ENCODE data around the gene IL18. TPM values are rescaled to one million over a fixed set of nuclear protein-coding genes. Genes with fewer than 3 reads are reported as not detected.

The IL18 gene
- total and polyA plus RNA-seq, 2 experiments from 2014 or later, result 0.28 to 1.7 TPM

DNA sequence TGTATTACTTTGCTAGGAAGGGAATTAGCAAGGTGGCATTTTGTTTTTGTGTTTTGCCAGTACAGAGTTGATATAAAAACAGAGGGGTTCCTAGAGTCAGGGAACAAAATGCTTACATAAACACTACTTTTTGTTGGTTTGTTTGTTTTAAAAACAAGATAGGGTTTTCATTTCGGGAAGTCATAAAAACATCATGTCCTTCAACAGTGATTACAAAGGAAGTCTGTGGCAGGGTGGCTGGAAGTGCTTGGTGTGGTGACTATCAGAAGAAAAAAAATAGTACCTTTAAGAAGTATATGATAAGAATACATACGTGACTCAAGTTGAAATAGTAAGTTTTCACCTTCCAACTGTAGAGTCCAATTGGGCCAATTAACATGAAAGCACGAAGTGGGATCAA, 1.2 kb upstream of the IL18 start:
- H3F3A ChIP-seq (replicated peaks; ENCODE audit: low read depth), result no peaks in the 10 kb centered on the region
- no peaks in the 10 kb centered on the region for H4K20me1 ChIP-seq (replicated peaks; ENCODE audit: insufficient read depth)
- Mint-ChIP-seq H3K36me3 (ENCODE audit: low read depth) (no peaks in the 10 kb centered on the region), H3K27me3 (ENCODE audit: insufficient read depth, low read depth, poor library complexity) (peaks cover 7% of the 10 kb centered on the region), H3K9me3 (no peaks in the 10 kb centered on the region), H3K4me1 (peaks cover 7% of the 10 kb centered on the region), H3K4me3 (no peak overlapping the region), H3K27ac (no peak overlapping the region)
- no peak overlapping the region for H3K27ac ChIP-seq (ENCODE audit: low read depth)
- no peak overlapping the region for H2AFZ ChIP-seq
- H3K4me3 ChIP-seq, result no peak overlapping the region
- no peaks in the 10 kb centered on the region for H3K9me2 ChIP-seq (ENCODE audit: insufficient read depth)
- H3K27me3 ChIP-seq (ENCODE audit: insufficient read depth), result no peaks in the 10 kb centered on the region
- no peak for ATAC-seq
- DNase-seq (ENCODE audit: low spot score), result no peak
- no peaks in the 10 kb centered on the region for H3K36me3 ChIP-seq (ENCODE audit: insufficient read depth)
- H3K4me1 ChIP-seq (ENCODE audit: insufficient read depth), result no peaks in the 10 kb centered on the region
- no peaks in the 10 kb centered on the region for H3K79me2 ChIP-seq (replicated peaks; ENCODE audit: insufficient read depth)
- no peak overlapping the region for H3K4me2 ChIP-seq
- TF ChIP-seq POLR2AphosphoS5 (IDR thresholded peaks at IDR 0.05; ENCODE audit: low read depth) (no peak), ZNF331 (CRISPR knock-in tag; IDR thresholded peaks at IDR 0.05; ENCODE audit: low read depth) (no peak), STAT1 (IDR thresholded peaks at IDR 0.05; ENCODE audit: unreplicated experiment) (no peak), ZNF114 (CRISPR knock-in tag; IDR thresholded peaks at IDR 0.05) (no peak), EZH2 (IDR thresholded peaks at IDR 0.05; ENCODE audit: low read depth, unreplicated experiment) (no peak), EZH2phosphoT487 (IDR thresholded peaks at IDR 0.05; ENCODE audit: unreplicated experiment) (no peak), JUNB (IDR thresholded peaks at IDR 0.05; ENCODE audit: unreplicated experiment) (no peak), CREB1 (CRISPR knock-in tag; IDR thresholded peaks at IDR 0.05; ENCODE audit: low read depth) (no peak), NANOG (IDR thresholded peaks at IDR 0.05; ENCODE audit: borderline replicate concordance) (no peak)
- TF ChIP-seq, protein P1, sequence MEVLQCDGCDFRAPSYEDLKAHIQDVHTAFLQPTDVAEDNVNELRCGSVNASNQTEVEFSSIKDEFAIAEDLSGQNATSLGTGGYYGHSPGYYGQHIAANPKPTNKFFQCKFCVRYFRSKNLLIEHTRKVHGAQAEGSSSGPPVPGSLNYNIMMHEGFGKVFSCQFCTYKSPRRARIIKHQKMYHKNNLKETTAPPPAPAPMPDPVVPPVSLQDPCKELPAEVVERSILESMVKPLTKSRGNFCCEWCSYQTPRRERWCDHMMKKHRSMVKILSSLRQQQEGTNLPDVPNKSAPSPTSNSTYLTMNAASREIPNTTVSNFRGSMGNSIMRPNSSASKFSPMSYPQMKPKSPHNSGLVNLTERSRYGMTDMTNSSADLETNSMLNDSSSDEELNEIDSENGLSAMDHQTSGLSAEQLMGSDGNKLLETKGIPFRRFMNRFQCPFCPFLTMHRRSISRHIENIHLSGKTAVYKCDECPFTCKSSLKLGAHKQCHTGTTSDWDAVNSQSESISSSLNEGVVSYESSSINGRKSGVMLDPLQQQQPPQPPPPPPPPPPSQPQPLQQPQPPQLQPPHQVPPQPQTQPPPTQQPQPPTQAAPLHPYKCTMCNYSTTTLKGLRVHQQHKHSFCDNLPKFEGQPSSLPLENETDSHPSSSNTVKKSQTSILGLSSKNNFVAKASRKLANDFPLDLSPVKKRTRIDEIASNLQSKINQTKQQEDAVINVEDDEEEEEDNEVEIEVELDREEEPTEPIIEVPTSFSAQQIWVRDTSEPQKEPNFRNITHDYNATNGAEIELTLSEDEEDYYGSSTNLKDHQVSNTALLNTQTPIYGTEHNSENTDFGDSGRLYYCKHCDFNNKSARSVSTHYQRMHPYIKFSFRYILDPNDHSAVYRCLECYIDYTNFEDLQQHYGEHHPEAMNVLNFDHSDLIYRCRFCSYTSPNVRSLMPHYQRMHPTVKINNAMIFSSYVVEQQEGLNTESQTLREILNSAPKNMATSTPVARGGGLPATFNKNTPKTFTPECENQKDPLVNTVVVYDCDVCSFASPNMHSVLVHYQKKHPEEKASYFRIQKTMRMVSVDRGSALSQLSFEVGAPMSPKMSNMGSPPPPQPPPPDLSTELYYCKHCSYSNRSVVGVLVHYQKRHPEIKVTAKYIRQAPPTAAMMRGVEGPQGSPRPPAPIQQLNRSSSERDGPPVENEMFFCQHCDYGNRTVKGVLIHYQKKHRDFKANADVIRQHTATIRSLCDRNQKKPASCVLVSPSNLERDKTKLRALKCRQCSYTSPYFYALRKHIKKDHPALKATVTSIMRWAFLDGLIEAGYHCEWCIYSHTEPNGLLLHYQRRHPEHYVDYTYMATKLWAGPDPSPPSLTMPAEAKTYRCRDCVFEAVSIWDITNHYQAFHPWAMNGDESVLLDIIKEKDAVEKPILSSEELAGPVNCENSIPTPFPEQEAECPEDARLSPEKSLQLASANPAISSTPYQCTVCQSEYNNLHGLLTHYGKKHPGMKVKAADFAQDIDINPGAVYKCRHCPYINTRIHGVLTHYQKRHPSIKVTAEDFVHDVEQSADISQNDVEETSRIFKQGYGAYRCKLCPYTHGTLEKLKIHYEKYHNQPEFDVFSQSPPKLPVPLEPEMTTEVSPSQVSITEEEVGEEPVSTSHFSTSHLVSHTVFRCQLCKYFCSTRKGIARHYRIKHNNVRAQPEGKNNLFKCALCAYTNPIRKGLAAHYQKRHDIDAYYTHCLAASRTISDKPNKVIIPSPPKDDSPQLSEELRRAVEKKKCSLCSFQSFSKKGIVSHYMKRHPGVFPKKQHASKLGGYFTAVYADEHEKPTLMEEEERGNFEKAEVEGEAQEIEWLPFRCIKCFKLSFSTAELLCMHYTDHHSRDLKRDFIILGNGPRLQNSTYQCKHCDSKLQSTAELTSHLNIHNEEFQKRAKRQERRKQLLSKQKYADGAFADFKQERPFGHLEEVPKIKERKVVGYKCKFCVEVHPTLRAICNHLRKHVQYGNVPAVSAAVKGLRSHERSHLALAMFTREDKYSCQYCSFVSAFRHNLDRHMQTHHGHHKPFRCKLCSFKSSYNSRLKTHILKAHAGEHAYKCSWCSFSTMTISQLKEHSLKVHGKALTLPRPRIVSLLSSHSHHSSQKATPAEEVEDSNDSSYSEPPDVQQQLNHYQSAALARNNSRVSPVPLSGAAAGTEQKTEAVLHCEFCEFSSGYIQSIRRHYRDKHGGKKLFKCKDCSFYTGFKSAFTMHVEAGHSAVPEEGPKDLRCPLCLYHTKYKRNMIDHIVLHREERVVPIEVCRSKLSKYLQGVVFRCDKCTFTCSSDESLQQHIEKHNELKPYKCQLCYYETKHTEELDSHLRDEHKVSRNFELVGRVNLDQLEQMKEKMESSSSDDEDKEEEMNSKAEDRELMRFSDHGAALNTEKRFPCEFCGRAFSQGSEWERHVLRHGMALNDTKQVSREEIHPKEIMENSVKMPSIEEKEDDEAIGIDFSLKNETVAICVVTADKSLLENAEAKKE (CRISPR knock-in tag; IDR thresholded peaks at IDR 0.05), result no peak
- TF ChIP-seq, protein P2, sequence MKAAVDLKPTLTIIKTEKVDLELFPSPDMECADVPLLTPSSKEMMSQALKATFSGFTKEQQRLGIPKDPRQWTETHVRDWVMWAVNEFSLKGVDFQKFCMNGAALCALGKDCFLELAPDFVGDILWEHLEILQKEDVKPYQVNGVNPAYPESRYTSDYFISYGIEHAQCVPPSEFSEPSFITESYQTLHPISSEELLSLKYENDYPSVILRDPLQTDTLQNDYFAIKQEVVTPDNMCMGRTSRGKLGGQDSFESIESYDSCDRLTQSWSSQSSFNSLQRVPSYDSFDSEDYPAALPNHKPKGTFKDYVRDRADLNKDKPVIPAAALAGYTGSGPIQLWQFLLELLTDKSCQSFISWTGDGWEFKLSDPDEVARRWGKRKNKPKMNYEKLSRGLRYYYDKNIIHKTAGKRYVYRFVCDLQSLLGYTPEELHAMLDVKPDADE (IDR thresholded peaks at IDR 0.05), result no peak
- TF ChIP-seq, protein P3, sequence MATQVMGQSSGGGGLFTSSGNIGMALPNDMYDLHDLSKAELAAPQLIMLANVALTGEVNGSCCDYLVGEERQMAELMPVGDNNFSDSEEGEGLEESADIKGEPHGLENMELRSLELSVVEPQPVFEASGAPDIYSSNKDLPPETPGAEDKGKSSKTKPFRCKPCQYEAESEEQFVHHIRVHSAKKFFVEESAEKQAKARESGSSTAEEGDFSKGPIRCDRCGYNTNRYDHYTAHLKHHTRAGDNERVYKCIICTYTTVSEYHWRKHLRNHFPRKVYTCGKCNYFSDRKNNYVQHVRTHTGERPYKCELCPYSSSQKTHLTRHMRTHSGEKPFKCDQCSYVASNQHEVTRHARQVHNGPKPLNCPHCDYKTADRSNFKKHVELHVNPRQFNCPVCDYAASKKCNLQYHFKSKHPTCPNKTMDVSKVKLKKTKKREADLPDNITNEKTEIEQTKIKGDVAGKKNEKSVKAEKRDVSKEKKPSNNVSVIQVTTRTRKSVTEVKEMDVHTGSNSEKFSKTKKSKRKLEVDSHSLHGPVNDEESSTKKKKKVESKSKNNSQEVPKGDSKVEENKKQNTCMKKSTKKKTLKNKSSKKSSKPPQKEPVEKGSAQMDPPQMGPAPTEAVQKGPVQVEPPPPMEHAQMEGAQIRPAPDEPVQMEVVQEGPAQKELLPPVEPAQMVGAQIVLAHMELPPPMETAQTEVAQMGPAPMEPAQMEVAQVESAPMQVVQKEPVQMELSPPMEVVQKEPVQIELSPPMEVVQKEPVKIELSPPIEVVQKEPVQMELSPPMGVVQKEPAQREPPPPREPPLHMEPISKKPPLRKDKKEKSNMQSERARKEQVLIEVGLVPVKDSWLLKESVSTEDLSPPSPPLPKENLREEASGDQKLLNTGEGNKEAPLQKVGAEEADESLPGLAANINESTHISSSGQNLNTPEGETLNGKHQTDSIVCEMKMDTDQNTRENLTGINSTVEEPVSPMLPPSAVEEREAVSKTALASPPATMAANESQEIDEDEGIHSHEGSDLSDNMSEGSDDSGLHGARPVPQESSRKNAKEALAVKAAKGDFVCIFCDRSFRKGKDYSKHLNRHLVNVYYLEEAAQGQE (IDR thresholded peaks at IDR 0.05; ENCODE audit: unreplicated experiment), result no peak
- TF ChIP-seq, protein P4, sequence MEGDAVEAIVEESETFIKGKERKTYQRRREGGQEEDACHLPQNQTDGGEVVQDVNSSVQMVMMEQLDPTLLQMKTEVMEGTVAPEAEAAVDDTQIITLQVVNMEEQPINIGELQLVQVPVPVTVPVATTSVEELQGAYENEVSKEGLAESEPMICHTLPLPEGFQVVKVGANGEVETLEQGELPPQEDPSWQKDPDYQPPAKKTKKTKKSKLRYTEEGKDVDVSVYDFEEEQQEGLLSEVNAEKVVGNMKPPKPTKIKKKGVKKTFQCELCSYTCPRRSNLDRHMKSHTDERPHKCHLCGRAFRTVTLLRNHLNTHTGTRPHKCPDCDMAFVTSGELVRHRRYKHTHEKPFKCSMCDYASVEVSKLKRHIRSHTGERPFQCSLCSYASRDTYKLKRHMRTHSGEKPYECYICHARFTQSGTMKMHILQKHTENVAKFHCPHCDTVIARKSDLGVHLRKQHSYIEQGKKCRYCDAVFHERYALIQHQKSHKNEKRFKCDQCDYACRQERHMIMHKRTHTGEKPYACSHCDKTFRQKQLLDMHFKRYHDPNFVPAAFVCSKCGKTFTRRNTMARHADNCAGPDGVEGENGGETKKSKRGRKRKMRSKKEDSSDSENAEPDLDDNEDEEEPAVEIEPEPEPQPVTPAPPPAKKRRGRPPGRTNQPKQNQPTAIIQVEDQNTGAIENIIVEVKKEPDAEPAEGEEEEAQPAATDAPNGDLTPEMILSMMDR (conservative IDR thresholded peaks at IDR 0.05; ENCODE audit: low read depth in 2 of 2), result no peak

All from GM23338 (cell line).